ENCODE measurements around the gene RAB8B. TPM values are rescaled to one million over a fixed set of nuclear protein-coding genes. Genes with fewer than 3 reads are reported as not detected.

RAB8B gene
- total RNA-seq (10 to 100 TPM in 1 of 2 donors, 1 to 10 TPM in 1; 9.9 to 26.5 TPM), polyA plus RNA-seq (1 to 10 TPM; 3.8 to 5.2 TPM)

DNA sequence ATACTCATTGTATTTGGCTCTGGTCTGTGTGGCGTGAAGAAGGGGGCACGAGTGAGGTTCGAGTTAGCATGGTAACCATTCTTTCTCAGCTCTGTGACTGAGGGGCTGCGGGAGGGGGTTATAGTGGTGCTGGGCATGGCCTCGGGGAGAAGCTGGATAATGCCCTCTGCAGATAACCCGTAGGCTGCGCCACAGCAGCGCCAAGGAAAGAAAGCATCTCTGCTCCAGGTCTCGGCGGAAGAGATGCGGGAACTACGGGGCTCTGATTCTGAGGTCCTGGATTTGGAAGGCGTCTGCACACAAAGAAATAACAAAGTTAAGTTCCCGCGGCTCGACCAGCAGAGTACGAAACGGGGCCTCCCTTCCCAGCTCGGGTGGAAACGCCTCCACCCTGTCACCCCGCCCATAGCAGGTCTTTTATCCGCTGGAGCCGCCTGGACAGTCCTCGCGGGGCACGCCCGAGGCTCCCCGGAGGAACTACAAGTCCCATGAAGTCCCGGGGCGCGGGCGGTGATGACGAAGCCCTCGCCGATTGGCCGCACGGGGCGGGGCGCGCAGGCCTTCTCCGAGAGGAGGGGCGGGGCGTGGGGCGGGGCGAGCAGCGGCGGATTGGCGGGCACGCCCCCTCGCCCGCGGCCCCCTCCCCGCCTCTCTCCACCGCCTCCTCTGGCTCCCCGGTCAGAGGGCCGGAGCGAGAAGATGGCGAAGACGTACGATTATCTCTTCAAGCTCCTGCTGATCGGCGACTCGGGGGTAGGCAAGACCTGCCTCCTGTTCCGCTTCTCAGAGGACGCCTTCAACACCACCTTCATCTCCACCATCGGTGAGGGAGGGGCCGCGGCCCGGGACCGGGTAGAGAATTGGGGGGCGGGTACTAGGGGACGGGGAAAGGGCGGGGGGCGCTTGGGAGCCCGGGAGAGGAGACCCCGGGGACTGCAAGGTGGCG lies at the start of gene RAB8B:
TSS of gene RAB8B (plus strand) at position 681 of the 946 bp plus-strand sequence. CDS start at position 700, 19 bp downstream.
- no peaks in the 10 kb centered on the region for H3K27me3 ChIP-seq (ENCODE audit: control insufficient read depth in 4 of 4, insufficient read depth in 4 of 4, low read length in 3 of 4)
- H3K4me3 ChIP-seq (ENCODE audit: low read depth in 1 of 3, low read length in 3 of 3), result peak within 1 kb of the TSS; percentile 81 to 95 (median 88)
- no peaks in the 10 kb centered on the region for H3K9me3 ChIP-seq (ENCODE audit: control insufficient read depth in 4 of 4, low read length in 3 of 4)
- H3K27ac ChIP-seq (ENCODE audit: low read depth in 1 of 2, low read length in 2 of 2), result peak within 1 kb of the TSS; percentile 67 to 87
- peak; percentile 100 for DNase-seq (ENCODE audit: low spot score)
- no peaks in the 10 kb centered on the region for H3K36me3 ChIP-seq (ENCODE audit: control insufficient read depth in 4 of 4, insufficient read depth in 3 of 4, low read depth in 1 of 4, low read length in 3 of 4)
- WGBS, result under 1% methylated on average over 77 of the region's 77 CpGs
- H3K4me1 ChIP-seq (ENCODE audit: control insufficient read depth in 4 of 4, insufficient read depth in 4 of 4, low read length in 3 of 4), result peaks cover 0 to 21% (median 15%) of the 10 kb centered on the region in 4 donors
- peak within 1 kb of the TSS; percentile 31 to 93 for H3K9ac ChIP-seq (ENCODE audit: low read depth in 1 of 2, low read length in 2 of 2)
- TF ChIP-seq YY1 (IDR thresholded peaks at IDR 0.05) (peak; percentile 73), FOXA2 (IDR thresholded peaks at IDR 0.05) (no peak), FOXA1 (IDR thresholded peaks at IDR 0.05) (no peak), NR2F2 (IDR thresholded peaks at IDR 0.05) (no peak), HNF4G (IDR thresholded peaks at IDR 0.05) (no peak), GABPA (IDR thresholded peaks at IDR 0.05 in 1 of 2, conservative IDR thresholded peaks at IDR 0.05 in 1 of 2) (peak in 1 of 2 donors; percentile 21), JUND (IDR thresholded peaks at IDR 0.05) (no peak), HNF4A (conservative IDR thresholded peaks at IDR 0.05) (peak in 1 of 2 donors; percentile 10), EGR1 (IDR thresholded peaks at IDR 0.05; ENCODE audit: low read depth in 2 of 2) (no peak), TAF1 (conservative IDR thresholded peaks at IDR 0.05) (no peak), RXRA (IDR thresholded peaks at IDR 0.05) (peak in 1 of 2 donors; percentile 15), SP1 (IDR thresholded peaks at IDR 0.05) (peak; percentile 69), RAD21 (IDR thresholded peaks at IDR 0.05) (peak; percentile 21 to 33)
- TF ChIP-seq, protein P1, sequence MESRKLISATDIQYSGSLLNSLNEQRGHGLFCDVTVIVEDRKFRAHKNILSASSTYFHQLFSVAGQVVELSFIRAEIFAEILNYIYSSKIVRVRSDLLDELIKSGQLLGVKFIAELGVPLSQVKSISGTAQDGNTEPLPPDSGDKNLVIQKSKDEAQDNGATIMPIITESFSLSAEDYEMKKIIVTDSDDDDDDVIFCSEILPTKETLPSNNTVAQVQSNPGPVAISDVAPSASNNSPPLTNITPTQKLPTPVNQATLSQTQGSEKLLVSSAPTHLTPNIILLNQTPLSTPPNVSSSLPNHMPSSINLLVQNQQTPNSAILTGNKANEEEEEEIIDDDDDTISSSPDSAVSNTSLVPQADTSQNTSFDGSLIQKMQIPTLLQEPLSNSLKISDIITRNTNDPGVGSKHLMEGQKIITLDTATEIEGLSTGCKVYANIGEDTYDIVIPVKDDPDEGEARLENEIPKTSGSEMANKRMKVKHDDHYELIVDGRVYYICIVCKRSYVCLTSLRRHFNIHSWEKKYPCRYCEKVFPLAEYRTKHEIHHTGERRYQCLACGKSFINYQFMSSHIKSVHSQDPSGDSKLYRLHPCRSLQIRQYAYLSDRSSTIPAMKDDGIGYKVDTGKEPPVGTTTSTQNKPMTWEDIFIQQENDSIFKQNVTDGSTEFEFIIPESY (IDR thresholded peaks at IDR 0.05), result no peak
- TF ChIP-seq, protein P2, sequence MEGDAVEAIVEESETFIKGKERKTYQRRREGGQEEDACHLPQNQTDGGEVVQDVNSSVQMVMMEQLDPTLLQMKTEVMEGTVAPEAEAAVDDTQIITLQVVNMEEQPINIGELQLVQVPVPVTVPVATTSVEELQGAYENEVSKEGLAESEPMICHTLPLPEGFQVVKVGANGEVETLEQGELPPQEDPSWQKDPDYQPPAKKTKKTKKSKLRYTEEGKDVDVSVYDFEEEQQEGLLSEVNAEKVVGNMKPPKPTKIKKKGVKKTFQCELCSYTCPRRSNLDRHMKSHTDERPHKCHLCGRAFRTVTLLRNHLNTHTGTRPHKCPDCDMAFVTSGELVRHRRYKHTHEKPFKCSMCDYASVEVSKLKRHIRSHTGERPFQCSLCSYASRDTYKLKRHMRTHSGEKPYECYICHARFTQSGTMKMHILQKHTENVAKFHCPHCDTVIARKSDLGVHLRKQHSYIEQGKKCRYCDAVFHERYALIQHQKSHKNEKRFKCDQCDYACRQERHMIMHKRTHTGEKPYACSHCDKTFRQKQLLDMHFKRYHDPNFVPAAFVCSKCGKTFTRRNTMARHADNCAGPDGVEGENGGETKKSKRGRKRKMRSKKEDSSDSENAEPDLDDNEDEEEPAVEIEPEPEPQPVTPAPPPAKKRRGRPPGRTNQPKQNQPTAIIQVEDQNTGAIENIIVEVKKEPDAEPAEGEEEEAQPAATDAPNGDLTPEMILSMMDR (IDR thresholded peaks at IDR 0.05; ENCODE audit: low read depth, low read length, missing input control), result no peak
- TF ChIP-seq, protein P3, sequence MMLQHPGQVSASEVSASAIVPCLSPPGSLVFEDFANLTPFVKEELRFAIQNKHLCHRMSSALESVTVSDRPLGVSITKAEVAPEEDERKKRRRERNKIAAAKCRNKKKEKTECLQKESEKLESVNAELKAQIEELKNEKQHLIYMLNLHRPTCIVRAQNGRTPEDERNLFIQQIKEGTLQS (IDR thresholded peaks at IDR 0.05), result no peak
- TF ChIP-seq, protein P4, sequence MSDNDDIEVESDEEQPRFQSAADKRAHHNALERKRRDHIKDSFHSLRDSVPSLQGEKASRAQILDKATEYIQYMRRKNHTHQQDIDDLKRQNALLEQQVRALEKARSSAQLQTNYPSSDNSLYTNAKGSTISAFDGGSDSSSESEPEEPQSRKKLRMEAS (IDR thresholded peaks at IDR 0.05), result no peak
- TF ChIP-seq, protein P5, sequence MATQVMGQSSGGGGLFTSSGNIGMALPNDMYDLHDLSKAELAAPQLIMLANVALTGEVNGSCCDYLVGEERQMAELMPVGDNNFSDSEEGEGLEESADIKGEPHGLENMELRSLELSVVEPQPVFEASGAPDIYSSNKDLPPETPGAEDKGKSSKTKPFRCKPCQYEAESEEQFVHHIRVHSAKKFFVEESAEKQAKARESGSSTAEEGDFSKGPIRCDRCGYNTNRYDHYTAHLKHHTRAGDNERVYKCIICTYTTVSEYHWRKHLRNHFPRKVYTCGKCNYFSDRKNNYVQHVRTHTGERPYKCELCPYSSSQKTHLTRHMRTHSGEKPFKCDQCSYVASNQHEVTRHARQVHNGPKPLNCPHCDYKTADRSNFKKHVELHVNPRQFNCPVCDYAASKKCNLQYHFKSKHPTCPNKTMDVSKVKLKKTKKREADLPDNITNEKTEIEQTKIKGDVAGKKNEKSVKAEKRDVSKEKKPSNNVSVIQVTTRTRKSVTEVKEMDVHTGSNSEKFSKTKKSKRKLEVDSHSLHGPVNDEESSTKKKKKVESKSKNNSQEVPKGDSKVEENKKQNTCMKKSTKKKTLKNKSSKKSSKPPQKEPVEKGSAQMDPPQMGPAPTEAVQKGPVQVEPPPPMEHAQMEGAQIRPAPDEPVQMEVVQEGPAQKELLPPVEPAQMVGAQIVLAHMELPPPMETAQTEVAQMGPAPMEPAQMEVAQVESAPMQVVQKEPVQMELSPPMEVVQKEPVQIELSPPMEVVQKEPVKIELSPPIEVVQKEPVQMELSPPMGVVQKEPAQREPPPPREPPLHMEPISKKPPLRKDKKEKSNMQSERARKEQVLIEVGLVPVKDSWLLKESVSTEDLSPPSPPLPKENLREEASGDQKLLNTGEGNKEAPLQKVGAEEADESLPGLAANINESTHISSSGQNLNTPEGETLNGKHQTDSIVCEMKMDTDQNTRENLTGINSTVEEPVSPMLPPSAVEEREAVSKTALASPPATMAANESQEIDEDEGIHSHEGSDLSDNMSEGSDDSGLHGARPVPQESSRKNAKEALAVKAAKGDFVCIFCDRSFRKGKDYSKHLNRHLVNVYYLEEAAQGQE (IDR thresholded peaks at IDR 0.05), result no peak
